Loucy (cell line): ENCODE data around the gene DENND5B.
"Not testable (repeated sequence)": the region's sequence is repeated elsewhere in the genome, so short reads cannot be mapped to it uniquely, and the experiment has no call there.

Experiments
- H2AFZ ChIP-seq: fragments of 200-600 bp; sonication (generic); 2 replicates; pipeline ENCODE4 v1.6.0; 2016; ENCODE audit warnings: antibody characterized with exemption, mild to moderate bottlenecking, low read length, moderate library complexity
- H3F3A ChIP-seq: fragments of 200-600 bp; 2 replicates; pipeline ENCODE4 v1.6.0; 2016; ENCODE audit warnings: antibody characterized with exemption, low read depth, mild to moderate bottlenecking
- H3K27me3 ChIP-seq: fragments of 200-600 bp; sonication (generic); 2 replicates; pipeline ENCODE4 v1.6.1; 2014; ENCODE audit warnings: low read length, mild to moderate bottlenecking; ENCODE audit not compliant: insufficient read depth, poor library complexity, severe bottlenecking
- H3K36me3 ChIP-seq: fragments of 200-600 bp; sonication (generic); 2 replicates; pipeline ENCODE4 v1.6.1; 2016; ENCODE audit warnings: low read length; ENCODE audit not compliant: insufficient read depth
- H3K4me1 ChIP-seq: fragments of 200-600 bp; sonication (generic); 2 replicates; pipeline ENCODE4 v1.5.1; 2014; ENCODE audit warnings: low read length, mild to moderate bottlenecking; ENCODE audit not compliant: insufficient read depth, poor library complexity, severe bottlenecking
- H3K4me2 ChIP-seq: fragments of 200-600 bp; sonication (generic); 2 replicates; pipeline ENCODE4 v1.6.0; 2014; ENCODE audit warnings: antibody characterized with exemption, low read length, low read depth, mild to moderate bottlenecking; ENCODE audit not compliant: poor library complexity, severe bottlenecking
- H3K4me3 ChIP-seq: fragments of 200-600 bp; sonication (generic); 2 replicates; pipeline ENCODE4 v1.5.1; 2014; ENCODE audit warnings: low read length, mild to moderate bottlenecking, mixed read lengths; ENCODE audit not compliant: poor library complexity, severe bottlenecking
- H3K79me2 ChIP-seq: fragments of 200-600 bp; sonication (generic); 2 replicates; pipeline ENCODE4 v1.6.1; 2014; ENCODE audit warnings: low read length; ENCODE audit not compliant: insufficient read depth
- H3K9ac ChIP-seq: fragments of 200-600 bp; sonication (generic); 2 replicates; pipeline ENCODE4 v1.6.0; 2014; ENCODE audit warnings: mild to moderate bottlenecking, low read depth, low read length, moderate library complexity; ENCODE audit not compliant: poor library complexity, severe bottlenecking
- H3K9me2 ChIP-seq: fragments of 200-600 bp; sonication (generic); replicated peaks from 2 replicates; pipeline ENCODE4 v1.6.1; 2016; ENCODE audit warnings: low read depth, low read length, mixed read lengths
- H3K9me3 ChIP-seq: fragments of 200-600 bp; sonication (generic); 2 replicates; pipeline ENCODE4 v1.6.1; 2014; ENCODE audit warnings: mild to moderate bottlenecking, antibody characterized with exemption, low read length, low read depth; ENCODE audit not compliant: insufficient read depth
- H4K20me1 ChIP-seq: fragments of 200-600 bp; sonication (generic); 2 replicates; pipeline ENCODE4 v1.6.0; 2014; ENCODE audit warnings: antibody characterized with exemption, low read length, mild to moderate bottlenecking; ENCODE audit not compliant: insufficient read depth, poor library complexity, severe bottlenecking
- CTCF ChIP-seq: fragments of 200-600 bp; sonication (generic); conservative IDR thresholded peaks from 2 replicates; pipeline ENCODE4 v1.5.1; 2014; ENCODE audit warnings: mild to moderate bottlenecking, antibody characterized with exemption, low read length
- EZH2phosphoT487 ChIP-seq: fragments of 200-600 bp; IDR thresholded peaks from 2 replicates; pipeline ENCODE4 v1.6.1; 2018; ENCODE audit warnings: antibody characterized with exemption, mild to moderate bottlenecking, moderate library complexity, borderline replicate concordance

Gene DENND5B

GRCh38 chr12:31557707-31558106 is 33.2 kb downstream of the DENND5B start:
- Histone ChIP-seq H3K27me3 (no peaks in the 10 kb centered on the region), H3K9ac (no peak overlapping the region), H3K79me2 (no peaks in the 10 kb centered on the region), H3K4me1 (peaks cover 10% of the 10 kb centered on the region), H3K9me2 (no peaks in the 10 kb centered on the region), H3K36me3 (no peaks in the 10 kb centered on the region), H3K4me3 (no peak overlapping the region), H2AFZ (no peak overlapping the region), H3F3A (no peaks in the 10 kb centered on the region), H3K9me3 (no peaks in the 10 kb centered on the region), H4K20me1 (peaks cover 3% of the 10 kb centered on the region), H3K4me2 (no peak overlapping the region)
- TF ChIP-seq CTCF (no peak), EZH2phosphoT487 (no peak)

GRCh38 chr12:31555466-31555865 is 35.5 kb downstream of the DENND5B start:
- H3K9me3 ChIP-seq, H3F3A ChIP-seq, H3K27me3 ChIP-seq, H3K9ac ChIP-seq, H3K36me3 ChIP-seq, H2AFZ ChIP-seq, H3K4me2 ChIP-seq, H4K20me1 ChIP-seq, H3K4me3 ChIP-seq, H3K9me2 ChIP-seq, H3K79me2 ChIP-seq: not testable (repeated sequence)
- peaks cover 10% of the 10 kb centered on the region for H3K4me1 ChIP-seq

- not testable (repeated sequence) for H4K20me1 ChIP-seq, H3K9me3 ChIP-seq, H3K9ac ChIP-seq, H3K27me3 ChIP-seq, H3K4me3 ChIP-seq, H3F3A ChIP-seq, H3K36me3 ChIP-seq, H3K9me2 ChIP-seq, H3K4me1 ChIP-seq, H3K4me2 ChIP-seq, H3K79me2 ChIP-seq, H2AFZ ChIP-seq
These were observed 40.3 kb downstream of the DENND5B start for GRCh38 chr12:31550590-31550989.

- H3K36me3 ChIP-seq, result no peaks in the 10 kb centered on the region
- no peak overlapping the region for H3K4me2 ChIP-seq
- H3K9me2 ChIP-seq, result no peaks in the 10 kb centered on the region
- H3K27me3 ChIP-seq, result no peaks in the 10 kb centered on the region
- TF ChIP-seq EZH2phosphoT487 (no peak), CTCF (no peak)
- H3K79me2 ChIP-seq, result peaks cover 4% of the 10 kb centered on the region; the same call in 1 of the 2 replicates
- H3K4me3 ChIP-seq, result no peak overlapping the region
- no peak overlapping the region for H2AFZ ChIP-seq
- H3K9me3 ChIP-seq, result no peaks in the 10 kb centered on the region
- H3F3A ChIP-seq, result no peaks in the 10 kb centered on the region
- H3K9ac ChIP-seq, result no peak overlapping the region
- no peaks in the 10 kb centered on the region for H3K4me1 ChIP-seq
- H4K20me1 ChIP-seq, result no peaks in the 10 kb centered on the region
These were observed 54.3 kb downstream of the DENND5B start for GRCh38 chr12:31536672-31537071.
